GM19438 (cell line): ENCODE results near the gene POLN.

ENCODE experiments used
- ATAC-seq: cut with Tn5 transposase; IDR thresholded peaks from one replicate; pipeline ENCODE4 v1.9.1; 2021; ENCODE audit warnings: low read depth; ENCODE audit not compliant: unreplicated experiment

POLN gene

DNA sequence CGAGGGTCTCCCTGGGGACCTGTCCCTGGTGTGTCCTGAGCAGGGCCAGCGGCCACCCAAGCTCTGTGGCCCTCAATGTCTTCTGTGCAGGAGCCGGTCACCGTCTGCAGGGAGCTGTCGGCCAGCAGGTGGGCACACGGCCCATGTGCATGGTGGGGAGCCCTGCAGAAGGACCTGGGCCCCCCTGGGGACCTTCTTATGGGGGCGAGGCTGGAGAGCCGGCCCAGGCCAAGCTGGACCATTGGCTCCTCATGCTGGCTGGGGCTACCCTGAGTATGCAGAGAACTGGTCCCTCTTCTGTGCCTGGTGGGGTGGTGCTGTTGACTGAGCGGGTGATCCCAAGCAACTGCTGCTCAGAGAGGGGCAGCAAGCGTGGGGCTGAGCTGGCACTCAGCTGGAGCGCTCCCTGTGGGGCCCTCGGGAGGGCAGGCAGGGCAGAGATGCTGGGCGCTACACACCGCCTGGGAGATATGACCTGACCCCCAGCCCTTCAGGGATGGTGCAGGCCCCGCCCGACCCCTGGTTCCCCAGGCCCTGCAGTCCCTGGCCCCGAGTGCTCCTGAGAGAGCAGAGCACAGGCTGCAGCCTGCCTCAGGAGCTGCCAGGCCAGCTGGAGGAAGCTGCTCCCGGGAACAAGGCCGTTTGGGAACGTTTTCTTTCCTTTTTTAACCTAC is 168.0 kb downstream of the POLN start:
- no peak for ATAC-seq

DNA sequence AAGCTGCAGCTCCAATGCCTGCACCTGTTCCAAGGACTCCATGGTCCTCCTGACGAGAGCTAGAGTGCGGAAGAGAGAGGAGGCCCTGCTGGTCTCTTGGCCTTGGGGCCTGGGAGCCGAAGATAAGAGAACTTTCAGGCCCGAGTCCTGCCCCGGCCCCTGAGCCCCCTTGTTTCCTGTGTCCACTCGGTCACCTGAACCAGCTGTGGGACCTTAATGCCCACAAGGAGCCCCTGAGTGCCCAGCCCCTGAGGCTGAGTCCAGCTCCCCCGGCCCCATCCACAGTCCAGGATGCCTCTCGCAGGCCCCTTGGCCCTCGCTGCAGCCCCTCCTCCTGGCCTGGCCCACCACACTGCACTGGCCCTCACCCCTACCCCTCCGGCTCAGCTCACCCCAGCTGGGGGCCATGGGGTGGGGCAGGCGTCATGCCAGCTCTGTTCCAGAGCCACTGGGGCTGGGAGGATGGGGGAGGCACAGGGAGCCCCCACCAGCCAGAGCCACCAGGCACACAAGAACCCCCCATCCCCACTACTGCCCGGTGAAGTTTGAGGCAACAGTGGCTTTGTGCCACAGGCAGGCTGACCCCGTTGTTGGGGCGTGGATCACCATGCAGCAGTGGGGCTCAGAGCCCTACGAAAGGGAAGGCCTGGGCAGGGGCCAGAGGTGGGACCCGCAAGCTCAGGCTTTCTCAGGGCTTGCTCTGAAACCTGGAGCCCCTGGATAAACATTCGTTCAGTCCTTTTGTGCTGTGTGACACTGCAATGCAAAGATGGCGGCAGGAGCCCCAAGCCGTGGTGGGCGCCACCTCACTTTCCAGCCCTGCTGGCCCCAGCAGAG is 168.7 kb downstream of the POLN start:
- no peak for ATAC-seq

DNA sequence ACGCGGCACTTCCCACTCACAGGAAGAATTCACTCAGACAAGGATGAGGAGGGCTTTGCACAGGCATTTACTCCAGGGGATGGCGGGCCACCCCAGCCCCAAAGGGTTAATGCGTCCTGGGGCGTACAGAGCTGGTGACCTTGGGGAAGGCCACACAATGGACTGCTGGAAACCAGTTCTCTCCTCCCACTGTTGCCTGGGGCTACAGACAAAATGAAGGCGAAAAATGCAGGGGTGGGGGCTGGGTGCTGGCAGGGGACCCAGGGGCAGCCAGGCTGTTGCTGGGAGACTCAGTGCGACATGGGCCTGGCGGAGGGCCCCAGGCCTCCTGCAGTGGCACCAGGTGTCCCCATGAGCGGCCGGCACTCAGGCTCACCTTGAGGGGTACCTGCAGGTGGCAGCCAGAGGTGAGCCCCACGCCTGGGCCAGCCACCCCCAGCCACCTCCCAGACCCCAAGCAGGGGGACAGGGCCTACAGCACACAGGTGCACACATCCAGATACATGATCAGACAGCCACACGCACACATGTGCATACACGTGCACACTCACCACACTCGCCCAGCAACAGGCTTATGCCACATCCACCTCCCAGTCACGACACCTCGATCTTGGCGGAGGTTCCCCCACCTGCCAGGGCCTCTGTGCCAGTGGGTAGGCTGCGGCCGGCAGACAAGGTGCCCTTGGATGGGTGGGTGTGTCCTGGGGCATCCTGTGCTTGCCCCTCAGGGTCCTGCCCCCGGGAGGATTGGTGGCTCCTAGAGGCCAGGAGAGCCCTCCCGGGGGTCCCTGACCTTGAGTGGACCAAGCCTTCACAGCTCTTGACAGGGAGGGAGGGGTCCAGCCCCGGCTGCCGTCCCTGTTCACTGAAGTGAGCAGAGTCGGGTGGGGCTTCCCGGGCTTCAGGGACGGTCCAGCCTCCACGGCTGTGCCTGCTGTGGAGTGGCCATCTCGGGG is 169.7 kb downstream of the POLN start:
- ATAC-seq, result no peak

DNA sequence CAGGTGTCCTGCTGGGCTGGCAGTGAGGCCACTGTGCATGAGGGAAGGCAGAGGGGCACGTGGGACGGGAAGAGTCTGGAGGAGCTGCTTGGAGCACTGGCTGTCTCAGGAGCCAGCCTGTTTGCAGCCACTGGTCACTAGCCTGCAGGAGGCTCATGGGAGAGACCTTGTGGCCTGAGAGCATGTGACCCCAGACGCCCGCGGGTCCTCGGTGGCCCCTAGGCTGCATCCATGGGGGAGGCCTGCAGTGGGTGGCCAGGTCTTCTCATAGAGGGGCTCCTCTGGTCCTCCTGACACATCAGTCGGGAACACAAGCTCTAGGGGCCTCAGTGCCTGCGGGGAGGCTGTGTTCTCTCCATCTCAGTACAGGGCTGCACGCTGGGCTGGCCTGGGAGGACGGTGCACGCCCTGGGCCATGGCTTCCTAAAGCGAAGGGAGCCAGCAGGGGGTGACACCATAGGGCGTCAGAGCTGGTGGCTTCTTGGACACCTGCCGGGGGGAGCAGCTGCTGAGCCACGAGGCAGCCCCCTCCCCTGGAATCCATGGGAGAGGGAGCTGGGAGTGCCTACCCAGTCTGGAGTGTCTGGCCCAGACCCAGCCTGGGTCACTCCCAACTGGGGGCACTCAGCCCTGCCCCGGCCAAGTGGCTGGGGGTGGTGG is 170.5 kb downstream of the POLN start:
- ATAC-seq, result no peak

DNA sequence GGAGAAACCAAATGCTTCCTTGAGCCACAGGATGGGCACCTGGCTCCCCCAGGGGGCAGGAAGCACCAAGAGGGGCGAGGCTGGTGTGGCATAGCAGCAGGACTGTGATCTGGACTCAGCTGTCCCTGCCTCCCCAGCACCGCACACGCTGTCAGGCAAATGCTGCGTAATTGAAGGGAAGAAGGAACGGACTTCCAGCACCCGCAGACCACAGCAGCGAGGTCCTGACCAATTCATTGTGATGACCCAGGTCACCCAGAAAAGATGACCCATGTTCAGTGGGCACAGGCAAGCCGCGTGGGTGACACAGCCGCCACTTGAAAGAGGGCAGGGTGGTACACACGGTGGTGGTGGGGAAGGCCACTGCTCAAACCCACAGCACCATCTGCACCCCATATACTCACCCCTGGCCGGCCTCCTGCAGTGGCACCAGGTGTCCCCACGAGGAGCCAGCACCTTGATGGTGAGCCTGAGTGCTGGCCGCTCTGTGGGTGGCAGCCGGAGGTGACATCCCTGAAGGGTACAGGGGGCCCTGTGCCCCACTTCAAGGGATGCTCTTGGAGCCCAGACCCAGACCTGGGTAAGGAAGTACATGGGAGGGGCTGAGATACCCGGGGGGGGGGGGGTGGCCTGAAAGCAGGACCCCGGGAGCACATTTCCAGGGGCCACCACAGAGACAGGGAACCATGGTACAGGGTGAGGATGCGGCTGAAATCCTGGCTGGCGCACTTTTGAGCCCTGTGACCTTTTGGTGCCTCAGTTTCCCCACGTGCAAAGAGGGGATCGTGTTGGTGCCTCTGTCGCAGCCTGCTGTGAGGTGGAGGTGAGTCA is 171.3 kb downstream of the POLN start:
- ATAC-seq, result no peak

DNA sequence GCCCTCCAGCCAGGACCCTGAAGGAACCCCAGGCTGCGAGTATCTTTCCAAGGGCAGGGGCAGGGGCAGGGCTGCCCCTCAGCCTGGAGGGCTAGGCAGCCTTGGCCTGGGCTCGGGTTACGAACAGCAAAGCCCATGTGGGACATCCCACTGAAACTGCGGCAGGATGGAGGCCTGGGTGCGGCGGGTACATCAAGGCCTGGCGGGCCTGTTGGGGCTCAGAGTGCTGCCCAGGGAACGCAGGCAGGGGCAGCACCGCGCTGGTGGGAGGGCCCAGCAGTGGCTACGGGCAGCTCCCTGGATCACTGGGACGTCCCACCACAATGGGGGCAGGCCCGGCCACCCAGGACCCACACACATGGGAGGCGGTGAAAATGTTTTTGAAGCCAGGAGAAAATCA is 171.9 kb downstream of the POLN start:
- ATAC-seq, result no peak

DNA sequence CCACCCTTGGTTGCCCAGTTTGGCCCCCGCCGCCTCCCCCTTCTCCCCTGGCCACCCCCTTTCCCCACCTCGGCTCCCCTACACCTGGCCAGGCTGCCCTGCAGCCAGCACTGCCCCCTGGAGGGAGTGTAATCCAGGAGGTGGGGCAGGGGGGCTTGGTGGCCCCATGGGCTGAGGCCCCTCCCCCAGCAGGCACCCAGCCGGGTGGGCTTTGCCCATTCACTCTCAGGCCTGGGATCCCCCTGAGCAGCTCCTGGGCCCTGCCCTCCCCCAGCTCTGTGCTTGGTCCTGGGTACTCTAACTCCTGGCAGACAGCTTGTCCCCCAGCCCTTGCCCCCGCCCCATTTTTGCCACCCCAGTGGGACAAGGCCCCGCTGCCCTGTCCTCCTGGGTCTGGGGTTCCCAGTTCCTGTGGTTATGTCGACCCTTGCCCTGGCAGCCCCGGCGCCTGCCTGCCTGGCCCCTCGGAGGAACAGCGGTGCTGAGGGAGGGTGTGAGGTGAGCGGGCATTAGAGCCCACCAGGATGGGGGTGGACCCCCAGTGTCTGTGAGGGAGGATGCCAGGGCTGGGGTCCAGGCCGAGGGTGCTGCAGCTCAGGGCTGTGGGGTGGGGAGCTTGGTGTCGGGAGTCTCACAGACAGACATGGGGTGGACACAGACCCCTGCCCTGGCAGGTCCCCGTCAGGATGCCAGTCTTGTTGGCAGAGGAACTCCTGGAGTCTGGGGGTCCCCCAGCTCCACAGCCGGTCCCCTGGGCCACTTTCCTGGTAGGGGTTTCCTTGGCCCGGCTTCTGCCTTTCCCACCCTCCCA is 172.6 kb downstream of the POLN start:
- ATAC-seq, result no peak

DNA sequence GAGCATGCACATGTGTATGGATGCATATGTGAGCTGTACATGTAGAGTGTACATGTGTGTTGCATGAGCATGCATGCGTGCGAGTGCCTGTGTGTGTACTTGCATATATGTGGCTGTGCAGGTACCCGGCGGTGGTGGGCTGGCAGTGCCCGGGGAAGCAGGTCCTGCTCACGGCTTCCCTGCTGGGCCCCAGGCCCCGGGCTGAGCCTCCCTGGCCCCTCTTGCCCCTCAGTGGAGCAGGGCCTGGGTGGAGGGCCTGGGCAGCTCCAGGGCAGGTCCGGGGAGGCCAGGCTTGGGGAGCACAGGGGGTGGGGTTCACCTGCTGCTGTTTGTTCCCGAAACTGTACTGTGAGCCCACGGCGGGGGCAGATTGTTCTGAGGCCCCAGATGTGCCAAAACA is 173.4 kb downstream of the POLN start:
- ATAC-seq, result no peak

DNA sequence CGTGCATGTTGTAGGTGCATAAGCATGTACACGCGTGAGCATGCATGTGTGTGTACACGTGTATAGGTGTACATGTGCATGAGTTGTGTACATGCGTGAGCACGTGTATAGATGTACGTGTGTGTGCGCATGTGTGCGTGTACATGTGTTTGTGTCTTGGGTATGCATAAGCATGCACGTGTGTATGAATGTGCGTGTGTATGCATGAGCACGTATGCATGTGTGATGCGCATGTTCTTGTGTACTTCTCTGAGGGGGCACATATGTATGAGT is 173.8 kb downstream of the POLN start:
- no peak for ATAC-seq

DNA sequence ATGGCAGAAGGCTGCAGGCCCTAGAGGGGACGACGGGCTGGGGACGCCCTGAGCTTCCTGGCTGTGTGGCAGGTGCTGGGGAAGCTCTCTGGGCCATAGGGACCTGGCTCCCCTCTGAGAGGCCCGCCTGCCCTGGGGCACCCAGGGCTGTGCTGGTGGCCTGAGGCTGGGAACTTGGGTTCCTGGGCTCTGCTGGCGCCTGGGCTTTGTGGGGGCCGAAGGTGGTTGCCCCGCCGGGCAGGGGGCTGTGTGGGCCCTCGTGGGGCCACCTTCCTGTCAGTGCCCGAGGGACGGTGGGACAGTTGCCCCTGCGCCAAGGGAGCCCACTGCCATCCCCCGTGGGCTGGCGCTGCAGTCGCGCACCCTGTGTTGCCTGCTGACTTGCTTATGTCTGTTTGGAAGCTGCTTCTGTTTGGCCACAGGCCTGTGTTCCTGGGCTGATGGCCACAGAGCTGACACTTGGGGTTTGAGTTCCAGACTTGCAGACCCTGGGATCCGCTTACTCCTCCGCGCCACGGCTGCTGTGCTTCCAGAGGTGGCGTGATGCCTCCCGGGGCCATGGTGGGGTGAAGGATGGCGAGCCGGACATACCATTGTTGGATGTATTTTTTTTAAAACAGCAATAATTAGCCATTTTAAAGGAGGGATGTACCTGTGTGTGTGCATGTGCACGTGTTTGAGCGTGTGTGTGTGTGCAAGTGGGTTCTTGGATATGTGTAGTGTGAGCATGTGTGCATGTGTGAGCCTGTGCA is 174.3 kb downstream of the POLN start:
- no peak for ATAC-seq

DNA sequence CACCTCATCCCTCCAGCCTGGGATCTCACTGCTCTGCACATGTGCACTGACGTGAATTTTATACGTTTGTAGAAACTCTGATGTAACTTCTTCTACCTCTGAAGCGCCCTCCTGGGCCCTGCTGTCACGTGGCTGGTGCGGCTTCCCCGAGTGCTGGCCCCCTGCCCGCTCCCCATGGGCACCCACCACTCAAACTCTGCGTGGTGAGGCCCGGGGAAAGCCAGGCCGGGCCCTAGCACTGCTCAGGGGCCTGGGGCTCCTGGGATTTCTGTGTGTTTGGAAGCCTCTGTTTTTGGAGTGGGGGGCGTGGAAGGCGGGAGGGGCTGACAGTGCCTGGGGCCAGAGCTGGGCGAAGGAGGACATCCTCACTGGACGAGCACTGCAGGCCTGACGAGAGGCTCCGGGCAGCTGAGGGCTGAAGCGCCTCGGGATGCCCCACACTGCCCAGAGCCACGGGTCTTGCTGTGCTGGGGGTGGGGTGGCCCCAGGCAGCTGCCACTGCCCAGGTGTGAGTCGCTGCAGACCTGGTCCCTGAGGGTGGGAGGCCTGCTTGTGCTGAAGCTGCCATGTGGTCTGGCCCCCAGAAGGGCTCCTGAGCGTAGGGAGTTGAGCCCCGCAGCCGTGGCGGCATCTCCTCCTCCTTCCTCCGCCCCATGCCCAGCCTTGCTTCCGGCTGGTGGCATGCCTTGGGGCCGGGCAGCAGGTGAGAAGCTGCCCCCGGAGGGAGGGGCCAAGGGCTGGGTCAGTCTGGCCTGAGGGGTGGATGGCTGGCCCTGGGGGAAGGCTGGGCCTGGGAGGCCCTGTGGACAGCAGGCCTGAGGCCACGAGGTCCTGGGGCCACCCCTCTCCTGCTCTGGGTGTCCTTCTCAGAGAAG is 175.1 kb downstream of the POLN start:
- no peak for ATAC-seq

DNA sequence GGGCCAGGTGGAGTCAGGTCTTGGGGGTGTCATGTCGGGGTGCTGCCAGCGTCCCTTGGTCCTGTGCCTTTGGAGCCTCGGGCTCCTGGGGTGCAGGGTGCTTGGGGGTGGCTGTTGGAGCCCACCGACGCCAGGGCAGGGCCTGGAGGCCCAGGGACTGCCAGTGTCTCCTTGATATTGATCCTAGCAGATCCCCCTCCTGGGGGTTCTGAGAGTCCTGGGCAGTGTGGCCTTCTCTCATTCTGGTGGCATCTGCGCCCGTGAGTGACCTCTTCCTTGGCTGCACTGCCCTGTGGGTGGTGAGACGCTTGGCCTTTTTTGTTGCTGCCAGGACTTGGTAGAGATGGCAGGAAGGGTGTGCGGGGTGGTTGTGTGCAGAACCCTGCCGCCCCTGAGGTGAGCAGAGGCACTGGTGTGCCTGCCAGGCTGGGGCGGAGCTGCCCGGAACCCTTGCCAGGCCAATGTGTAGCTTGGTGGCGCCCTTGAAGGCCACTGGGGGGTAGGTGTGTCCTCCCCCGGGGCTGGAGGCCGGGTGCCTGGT is 175.8 kb downstream of the POLN start:
- no peak for ATAC-seq

DNA sequence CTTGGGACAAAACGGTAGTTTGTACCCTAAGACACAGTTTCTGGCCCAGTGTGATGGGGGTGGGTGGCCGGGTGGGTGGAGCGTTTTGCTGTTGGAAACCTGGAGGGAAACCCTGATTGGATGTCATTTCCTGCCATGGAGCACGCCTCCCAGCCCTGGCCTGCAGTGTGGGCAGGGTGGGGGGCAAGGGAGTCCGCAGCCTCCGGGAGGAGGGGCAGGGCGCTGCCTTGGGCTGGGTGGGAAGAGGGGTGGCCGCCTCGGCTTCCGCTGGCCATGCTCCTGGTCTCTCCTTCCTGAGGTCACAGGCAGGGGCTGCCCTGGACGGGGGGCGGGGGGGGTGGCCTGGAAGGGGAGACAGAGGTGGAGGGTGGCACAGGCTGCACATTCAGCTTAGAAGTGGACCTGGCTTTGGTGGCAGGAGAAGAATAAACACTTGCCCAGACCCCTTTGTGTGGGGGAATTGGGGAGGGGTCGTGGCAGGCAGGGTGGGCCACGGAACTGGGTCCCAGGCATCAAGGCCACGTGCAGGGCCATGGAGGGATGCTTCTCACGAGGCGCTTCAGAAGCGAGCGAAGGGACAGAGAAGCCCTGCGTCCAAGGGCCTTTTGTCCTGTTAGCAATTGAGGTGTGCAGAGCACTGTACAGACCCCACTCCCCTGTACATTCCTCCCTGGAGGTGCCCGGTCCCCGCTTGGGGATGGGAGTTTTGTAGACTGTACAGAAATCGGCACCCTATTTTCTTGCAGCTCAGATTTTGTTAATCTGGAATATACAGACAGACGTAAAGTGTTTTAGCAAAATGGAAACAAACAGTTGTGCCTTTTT is 176.6 kb downstream of the POLN start:
- ATAC-seq, result no peak

DNA sequence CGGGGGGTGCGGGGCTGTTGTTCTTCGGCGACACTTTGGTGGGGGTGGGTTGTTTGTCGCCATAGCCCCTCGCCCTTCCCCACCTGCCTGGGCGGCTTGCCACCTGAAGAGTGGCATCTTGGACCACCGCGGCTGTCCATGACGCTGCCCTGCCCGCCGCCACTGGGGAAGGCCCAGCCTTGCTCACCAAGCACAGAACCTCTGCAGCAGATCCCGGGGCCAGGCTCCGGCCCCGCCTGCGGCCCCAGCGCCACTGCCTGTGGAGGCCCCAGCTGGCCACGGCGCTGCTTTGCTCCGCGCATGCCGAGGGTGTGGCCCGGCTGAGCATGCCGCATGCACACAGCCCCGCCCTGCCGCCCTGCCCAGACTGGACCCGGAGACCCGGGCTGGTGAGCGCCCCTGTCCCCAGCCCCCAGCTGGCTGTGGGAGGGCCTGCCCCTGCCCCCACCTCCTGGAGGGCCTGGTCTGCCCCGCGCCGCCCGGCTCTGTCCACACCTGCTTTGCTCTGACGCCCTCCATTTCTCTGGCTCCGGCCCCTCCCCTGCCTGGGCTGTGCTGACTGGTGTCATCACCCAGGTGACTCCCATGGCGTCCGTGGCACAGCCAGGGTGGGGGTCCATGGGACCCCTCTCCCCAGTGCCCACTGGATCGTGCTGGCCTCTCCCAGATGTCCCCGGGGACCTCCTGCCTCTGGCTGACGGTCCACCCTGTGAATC is 177.5 kb downstream of the POLN start:
- no peak for ATAC-seq

DNA sequence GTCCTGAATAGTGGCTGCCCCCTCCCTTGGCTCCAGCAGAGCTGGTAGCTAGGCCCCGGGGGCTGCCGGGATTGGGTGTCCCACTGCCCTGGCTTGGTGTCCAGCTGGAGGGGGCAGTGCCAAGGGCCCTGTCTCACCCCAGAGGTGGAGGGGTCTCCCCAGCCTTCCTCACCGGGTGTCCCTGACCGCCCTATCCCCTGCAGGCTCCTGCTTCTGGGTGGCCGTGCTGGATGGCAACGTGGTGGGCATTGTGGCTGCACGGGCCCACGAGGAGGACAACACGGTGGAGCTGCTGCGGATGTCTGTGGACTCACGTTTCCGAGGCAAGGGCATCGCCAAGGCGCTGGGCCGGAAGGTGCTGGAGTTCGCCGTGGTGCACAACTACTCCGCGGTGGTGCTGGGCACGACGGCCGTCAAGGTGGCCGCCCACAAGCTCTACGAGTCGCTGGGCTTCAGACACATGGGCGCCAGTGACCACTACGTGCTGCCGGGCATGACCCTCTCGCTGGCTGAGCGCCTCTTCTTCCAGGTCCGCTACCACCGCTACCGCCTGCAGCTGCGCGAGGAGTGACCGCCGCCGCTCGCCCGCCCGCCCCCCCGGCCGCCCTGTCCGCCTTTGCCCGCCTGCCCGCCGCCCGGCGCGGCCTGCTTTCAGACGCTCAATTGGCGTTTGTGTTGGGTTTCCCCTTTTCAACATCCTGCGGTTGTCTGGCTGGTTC is 178.2 kb downstream of the POLN start:
- ATAC-seq, result no peak
